Endodermal cell (in vitro differentiated cells): ENCODE data around the gene FURIN. TPM values are rescaled to one million over a fixed set of nuclear protein-coding genes. Genes with fewer than 3 reads are reported as not detected.
"Not testable (repeated sequence)": the region's sequence is repeated elsewhere in the genome, so short reads cannot be mapped to it uniquely, and the experiment has no call there.

ENCODE experiments used
- DNase-seq: peaks from one replicate; pipeline ENCODE4 v3.0.0-alpha.2; 2017
- H3K27ac ChIP-seq: 2 replicates; pipeline ENCODE4 v1.5.1; 2013; ENCODE audit warnings: mild to moderate bottlenecking, low read depth, low read length, moderate library complexity
- H3K27me3 ChIP-seq: 2 replicates; pipeline ENCODE4 v1.6.1; 2013; ENCODE audit warnings: mild to moderate bottlenecking, low read length, moderate library complexity; ENCODE audit not compliant: insufficient read depth, control insufficient read depth, poor library complexity, severe bottlenecking
- H3K36me3 ChIP-seq: 2 replicates; pipeline ENCODE4 v1.7.0; 2013; ENCODE audit warnings: mild to moderate bottlenecking, low read length, moderate library complexity; ENCODE audit not compliant: control insufficient read depth, insufficient read depth
- H3K4me1 ChIP-seq: one replicate; pipeline ENCODE4 v1.7.0; 2013; ENCODE audit warnings: low read length; ENCODE audit not compliant: control insufficient read depth, insufficient read depth
- H3K4me3 ChIP-seq: 2 replicates; pipeline ENCODE4 v1.5.1; 2013; ENCODE audit warnings: mild to moderate bottlenecking, low read length, moderate library complexity
- H3K9ac ChIP-seq: 2 replicates; pipeline ENCODE4 v1.6.1; 2013; ENCODE audit warnings: mild to moderate bottlenecking, low read length, moderate library complexity; ENCODE audit not compliant: poor library complexity, severe bottlenecking; ENCODE audit errors: extremely low read depth
- H3K9me3 ChIP-seq: 2 replicates; pipeline ENCODE4 v1.6.1; 2013; ENCODE audit warnings: mild to moderate bottlenecking, low read length, moderate library complexity; ENCODE audit not compliant: control insufficient read depth
- H3K27ac Mint-ChIP-seq: 2 replicates; pipeline ENCODE4 v1.8.0; 2020; ENCODE audit warnings: mixed read lengths
- H3K27me3 Mint-ChIP-seq: 2 replicates; pipeline ENCODE4 v1.8.0; 2021; ENCODE audit warnings: mild to moderate bottlenecking, mixed read lengths; ENCODE audit not compliant: insufficient read depth
- H3K36me3 Mint-ChIP-seq: 2 replicates; pipeline ENCODE4 v1.8.0; 2020; ENCODE audit warnings: low read depth, mixed read lengths
- H3K4me1 Mint-ChIP-seq: 2 replicates; pipeline ENCODE4 v1.8.0; 2020; ENCODE audit warnings: mixed read lengths
- H3K4me3 Mint-ChIP-seq: 2 replicates; pipeline ENCODE4 v1.8.0; 2020; ENCODE audit warnings: mild to moderate bottlenecking, moderate library complexity, mixed read lengths
- H3K9me3 Mint-ChIP-seq: 2 replicates; pipeline ENCODE4 v1.8.0; 2020; ENCODE audit warnings: mild to moderate bottlenecking, mixed read lengths
- CTCF ChIP-seq: fragments of 200-600 bp; sonication (generic); conservative IDR thresholded peaks from 2 replicates; pipeline ENCODE4 v1.5.0; 2021; ENCODE audit warnings: antibody characterized with exemption, mild to moderate bottlenecking
- WGBS, 2 experiments: methylation state at CpG; one replicate each; pipeline versions ENCODE4 v1.1.5 to v1.1.7; 2013; ENCODE audit warnings: missing lambda C conversion rate in 2 of 2, mixed read lengths in 1 of 2; ENCODE audit not compliant: insufficient coverage in 1 of 2, insufficient read length in 1 of 2; 5-methylcytosine and 5-hydroxymethylcytosine counted together
- total RNA-seq, 2 donors: library from RNA; stranded (reverse); fragmentation: NEBNext Ultra II Directional in 1 of 2; extraction: Animal tissue kit (Norgen Biotek cat#: 25700) in 1 of 2; gene quantifications; 2 replicates in 1 of 2; 3 replicates in 1 of 2; pipeline ENCODE4 v1.2.1, GENCODE V29; 2021

The FURIN gene
- total RNA-seq, 2 donors from 2014 or later, result 96.3 to 108 TPM

DNA sequence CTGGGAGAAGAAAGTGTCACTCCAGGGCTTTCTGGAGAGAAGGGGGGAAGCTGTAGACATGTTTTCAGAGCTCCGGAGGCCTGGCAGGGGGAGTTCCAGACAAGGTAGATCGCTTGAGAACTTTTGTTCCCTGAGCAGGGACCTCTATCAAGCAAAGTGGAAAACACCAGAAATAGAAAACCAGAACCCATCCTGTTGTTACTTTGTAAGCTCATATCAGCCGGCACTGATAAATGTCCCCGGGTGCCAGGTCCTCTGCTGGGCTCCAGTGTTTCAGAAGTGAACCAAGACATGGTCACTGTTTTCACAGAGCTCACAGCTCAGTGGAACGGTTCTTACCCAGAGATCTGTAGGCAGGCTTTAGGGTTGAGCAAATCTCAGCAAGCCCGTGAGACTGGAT lies 50.4 kb downstream of the FURIN start:
- WGBS, 2 experiments, result 93 to 96% methylated on average over 6 of the region's 6 CpGs
- H3K4me3 Mint-ChIP-seq, result no peak overlapping the region
- H3K27ac Mint-ChIP-seq, result no peak overlapping the region

GRCh38 chr15:90921887-90922286 lies 53.5 kb downstream of the FURIN start:
- no peaks in the 10 kb centered on the region for H3K27me3 Mint-ChIP-seq
- DNase-seq, result no peak

More for the DNA sequence above, 50.4 kb downstream of the FURIN start:
- no peak for TF ChIP-seq CTCF
- Mint-ChIP-seq H3K9me3 (no peaks in the 10 kb centered on the region), H3K4me1 (peaks cover 5% of the 10 kb centered on the region), H3K36me3 (peaks cover 36% of the 10 kb centered on the region), H3K27me3 (no peaks in the 10 kb centered on the region)
- H3K36me3 ChIP-seq, result peaks cover 48% of the 10 kb centered on the region
- H3K9me3 ChIP-seq, result no peaks in the 10 kb centered on the region
- no peaks in the 10 kb centered on the region for H3K27me3 ChIP-seq
- no peak overlapping the region for H3K4me3 ChIP-seq
- H3K9ac ChIP-seq, result no peak overlapping the region
- H3K4me1 ChIP-seq, result no peaks in the 10 kb centered on the region
- H3K27ac ChIP-seq, result no peak overlapping the region
- DNase-seq, result no peak

DNA sequence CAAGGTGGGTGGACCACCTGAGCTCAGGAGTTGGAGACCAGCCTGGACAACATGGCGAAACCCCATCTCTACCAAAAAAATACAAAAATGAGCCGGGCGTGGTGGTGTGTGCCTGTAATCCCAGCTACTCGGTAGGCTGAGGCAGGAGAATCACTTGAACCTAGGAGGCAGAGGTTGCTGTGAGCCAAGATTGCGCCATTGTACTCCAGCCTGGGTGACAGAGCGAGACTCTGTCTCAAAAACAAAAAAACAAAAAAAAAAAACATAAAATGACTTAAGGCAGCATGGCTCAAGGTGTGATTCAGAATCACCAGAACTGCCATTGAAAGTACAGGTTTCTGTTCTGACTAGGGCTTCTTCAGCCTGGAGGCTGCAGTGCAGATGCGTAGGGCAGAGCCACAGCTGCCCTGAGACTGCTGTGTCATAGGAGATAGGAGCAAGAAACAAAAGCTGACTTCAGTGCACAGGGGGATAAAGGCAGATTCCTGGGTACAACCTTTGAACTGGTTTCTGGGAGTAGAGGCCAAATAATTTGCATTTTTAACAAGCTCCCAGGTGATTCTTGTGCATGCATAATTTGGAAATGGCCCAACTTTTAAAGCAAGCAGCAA lies 54.4 kb downstream of the FURIN start:
- not testable (repeated sequence) for H3K27me3 Mint-ChIP-seq, H3K9ac ChIP-seq, H3K9me3 ChIP-seq, H3K4me3 Mint-ChIP-seq, H3K4me1 ChIP-seq, H3K27ac ChIP-seq, H3K27me3 ChIP-seq, H3K9me3 Mint-ChIP-seq, DNase-seq, H3K4me3 ChIP-seq
- H3K36me3 Mint-ChIP-seq, result peaks cover 25% of the 10 kb centered on the region
- H3K36me3 ChIP-seq, result peaks cover 34% of the 10 kb centered on the region
- WGBS, 2 experiments, result 93% methylated on average over 4 to 7 of the region's 7 CpGs
- peak overlapping the region; percentile 39 for H3K27ac Mint-ChIP-seq
- peaks cover 11% of the 10 kb centered on the region for H3K4me1 Mint-ChIP-seq

More at GRCh38 chr15:90921887-90922286, 53.5 kb downstream of the FURIN start:
- Histone ChIP-seq H3K36me3 (peaks cover 34% of the 10 kb centered on the region), H3K27ac (no peak overlapping the region), H3K27me3 (no peaks in the 10 kb centered on the region), H3K4me1 (peaks cover 3% of the 10 kb centered on the region), H3K9ac (no peak overlapping the region), H3K9me3 (no peaks in the 10 kb centered on the region), H3K4me3 (no peak overlapping the region)
- no peak overlapping the region for H3K4me3 Mint-ChIP-seq
- H3K4me1 Mint-ChIP-seq, result peaks cover 11% of the 10 kb centered on the region
- TF ChIP-seq CTCF, result no peak
- H3K36me3 Mint-ChIP-seq, result peaks cover 28% of the 10 kb centered on the region
- no peaks in the 10 kb centered on the region for H3K9me3 Mint-ChIP-seq
- WGBS, 2 experiments, result 97 to 100% methylated on average over 4 of the region's 4 CpGs
- no peak overlapping the region for H3K27ac Mint-ChIP-seq

- no peak overlapping the region for H3K27ac Mint-ChIP-seq
- Histone ChIP-seq H3K4me3 (no peak overlapping the region), H3K27ac (no peak overlapping the region), H3K9me3 (no peaks in the 10 kb centered on the region), H3K4me1 (peaks cover 3% of the 10 kb centered on the region), H3K9ac (no peak overlapping the region), H3K36me3 (peaks cover 25% of the 10 kb centered on the region), H3K27me3 (no peaks in the 10 kb centered on the region)
- DNase-seq, result no peak
- H3K4me3 Mint-ChIP-seq, result no peak overlapping the region
- H3K9me3 Mint-ChIP-seq, result no peaks in the 10 kb centered on the region
- TF ChIP-seq CTCF, result no peak
- WGBS, 2 experiments, result 88% methylated on average over 4 to 5 of the region's 5 CpGs
- no peaks in the 10 kb centered on the region for H3K27me3 Mint-ChIP-seq
- peaks cover 11% of the 10 kb centered on the region for H3K4me1 Mint-ChIP-seq
- H3K36me3 Mint-ChIP-seq, result peaks cover 17% of the 10 kb centered on the region
These were observed 56.0 kb downstream of the FURIN start for GRCh38 chr15:90924375-90924774.

GRCh38 chr15:90926766-90927165 lies 58.4 kb downstream of the FURIN start:
- not testable (repeated sequence) for H3K4me3 Mint-ChIP-seq, H3K27me3 ChIP-seq, H3K27ac ChIP-seq, H3K9me3 ChIP-seq, H3K4me1 ChIP-seq, H3K36me3 ChIP-seq, DNase-seq, H3K9me3 Mint-ChIP-seq, H3K9ac ChIP-seq, H3K27me3 Mint-ChIP-seq, H3K27ac Mint-ChIP-seq, H3K36me3 Mint-ChIP-seq, H3K4me3 ChIP-seq
- H3K4me1 Mint-ChIP-seq, result peaks cover 11% of the 10 kb centered on the region
- 85 to 93% methylated on average over 9 to 10 of the region's 10 CpGs for WGBS, 2 experiments
